GM18951 (cell line): Measurements from ENCODE around the gene SLC22A31.
"Not testable (repeated sequence)": the region's sequence is repeated elsewhere in the genome, so short reads cannot be mapped to it uniquely, and the experiment has no call there.

Experiments used
- POLR2A ChIP-seq: IDR thresholded peaks from 4 replicates; pipeline ENCODE4 v1.6.1; 2011; ENCODE audit warnings: mild to moderate bottlenecking; ENCODE audit not compliant: insufficient read length, insufficient read depth; ENCODE audit errors: extremely low read depth
- in situ Hi-C: fragments of 300-500 bp; cut with MboI; formaldehyde crosslinking; loops from one replicate; pipeline ENCODE4 v1.12.0; 2022; ENCODE audit warnings: low sequenced_read_pairs, mixed read lengths, inconsistent platforms; ENCODE audit not compliant: unreplicated experiment

The SLC22A31 gene

DNA sequence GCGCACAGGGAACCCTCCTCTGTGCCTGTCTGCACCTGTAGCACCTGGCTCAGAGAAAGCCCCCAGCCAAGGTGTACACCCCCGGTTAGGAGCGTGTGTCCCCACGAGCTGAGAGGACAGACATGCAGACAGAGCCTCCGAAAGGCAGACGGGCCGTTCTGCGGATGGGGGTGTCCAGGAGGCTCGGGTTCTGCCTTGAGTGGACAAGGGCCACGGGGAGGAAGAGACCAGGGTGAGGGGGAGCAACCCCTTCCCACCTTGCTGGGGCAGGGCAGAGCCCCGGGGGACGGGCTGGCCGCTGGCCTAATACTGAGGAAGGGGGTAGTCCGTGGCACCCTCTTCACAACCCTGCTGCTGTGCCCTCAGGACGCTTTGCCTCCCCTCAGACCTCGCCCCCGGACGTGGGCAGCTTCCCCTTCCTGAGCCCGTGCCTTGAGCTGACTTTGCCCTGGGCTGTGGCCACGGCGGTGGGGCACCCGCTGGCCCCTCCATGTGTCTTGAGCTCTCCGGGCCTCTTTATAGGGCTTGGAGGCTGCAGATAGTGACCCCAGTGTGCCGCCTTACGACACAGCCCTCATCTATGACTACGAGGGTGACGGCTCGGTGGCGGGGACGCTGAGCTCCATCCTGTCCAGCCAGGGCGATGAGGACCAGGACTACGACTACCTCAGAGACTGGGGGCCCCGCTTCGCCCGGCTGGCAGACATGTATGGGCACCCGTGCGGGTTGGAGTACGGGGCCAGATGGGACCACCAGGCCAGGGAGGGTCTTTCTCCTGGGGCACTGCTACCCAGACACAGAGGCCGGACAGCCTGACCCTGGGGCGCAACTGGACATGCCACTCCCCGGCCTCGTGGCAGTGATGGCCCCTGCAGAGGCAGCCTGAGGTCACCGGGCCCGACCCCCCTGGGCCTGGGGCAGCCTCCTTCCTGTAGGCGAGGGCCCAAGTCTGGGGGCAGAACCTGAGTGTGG lies 5.7 kb downstream of the SLC22A31 start:
- in situ Hi-C loops, result no loop called here
- TF ChIP-seq POLR2A, result no peak

DNA sequence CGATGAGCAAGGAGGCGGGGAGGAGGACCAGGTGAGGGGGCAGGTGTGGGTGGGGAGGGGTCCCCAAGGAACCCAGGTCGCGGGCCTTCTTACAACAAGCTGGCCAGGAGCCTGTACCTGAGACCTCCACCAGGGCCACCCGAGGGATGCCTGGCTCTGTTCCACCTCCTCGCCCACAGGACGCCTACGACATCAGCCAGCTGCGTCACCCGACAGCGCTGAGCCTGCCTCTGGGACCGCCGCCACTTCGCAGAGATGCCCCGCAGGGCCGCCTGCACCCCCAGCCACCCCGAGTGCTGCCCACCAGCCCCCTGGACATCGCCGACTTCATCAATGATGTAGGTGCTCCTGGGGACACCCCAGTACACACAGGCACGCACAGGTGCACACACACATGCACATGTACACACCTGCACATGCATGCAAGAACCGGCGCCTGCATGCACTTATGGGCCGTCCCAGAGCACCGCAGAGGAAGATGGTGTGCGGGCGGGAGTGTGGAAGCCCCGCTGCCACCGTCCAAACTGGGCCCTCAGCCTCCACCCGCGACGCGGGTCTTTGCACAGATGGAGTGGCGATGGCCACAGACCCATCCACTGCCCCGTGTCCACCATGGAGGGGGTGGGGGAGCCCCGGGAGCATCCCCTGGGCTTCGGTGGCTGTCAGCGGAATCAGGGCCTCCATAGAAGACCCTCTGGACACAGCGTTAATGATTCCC lies 6.6 kb downstream of the SLC22A31 start:
- TF ChIP-seq POLR2A, result no peak
- in situ Hi-C loops, result no loop called here

GRCh38 chr16:89192956-89193575 lies 7.3 kb downstream of the SLC22A31 start:
- in situ Hi-C loops, result no loop called here
- no peak for TF ChIP-seq POLR2A

GRCh38 chr16:89192186-89192955 lies 8.0 kb downstream of the SLC22A31 start:
- in situ Hi-C loops, result not testable (repeated sequence)

GRCh38 chr16:89191901-89192185 lies 8.5 kb downstream of the SLC22A31 start:
- TF ChIP-seq POLR2A, result no peak
- in situ Hi-C loops, result no loop called here

DNA sequence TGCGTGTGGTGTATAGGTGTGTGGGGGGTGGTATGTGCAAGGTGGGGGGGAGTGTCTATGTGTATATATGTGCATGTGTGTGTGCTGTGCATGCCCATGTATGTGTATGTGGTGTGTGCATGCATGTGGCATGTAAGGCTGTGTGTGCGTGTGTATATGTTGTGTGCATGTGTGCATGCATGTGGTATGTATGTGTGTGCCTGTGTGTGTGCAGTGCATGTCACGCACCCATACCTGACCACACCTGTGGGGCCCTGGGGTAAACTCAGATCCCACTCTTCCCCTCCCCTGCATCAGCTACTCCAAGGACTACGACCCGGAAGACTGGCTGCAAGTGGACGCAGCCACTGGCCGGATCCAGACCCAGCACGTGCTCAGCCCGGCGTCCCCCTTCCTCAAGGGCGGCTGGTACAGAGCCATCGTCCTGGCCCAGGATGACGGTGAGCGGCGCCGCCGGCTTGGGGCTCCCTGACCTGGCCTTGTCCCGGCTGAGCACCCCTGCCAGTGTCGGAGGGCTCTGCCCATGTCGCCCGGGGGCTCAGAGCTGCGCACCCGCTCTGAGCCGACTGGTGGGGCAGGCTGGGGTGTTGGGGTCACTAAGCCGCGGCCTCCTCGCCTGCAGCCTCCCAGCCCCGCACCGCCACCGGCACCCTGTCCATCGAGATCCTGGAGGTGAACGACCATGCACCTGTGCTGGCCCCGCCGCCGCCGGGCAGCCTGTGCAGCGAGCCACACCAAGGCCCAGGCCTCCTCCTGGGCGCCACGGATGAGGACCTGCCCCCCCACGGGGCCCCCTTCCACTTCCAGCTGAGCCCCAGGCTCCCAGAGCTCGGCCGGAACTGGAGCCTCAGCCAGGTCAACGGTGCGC lies 9.1 kb downstream of the SLC22A31 start:
- in situ Hi-C loops, result no loop called here
- TF ChIP-seq POLR2A, result no peak

GRCh38 chr16:89190150-89190958 lies 10.0 kb downstream of the SLC22A31 start:
- no peak for TF ChIP-seq POLR2A
- in situ Hi-C loops, result no loop called here

DNA sequence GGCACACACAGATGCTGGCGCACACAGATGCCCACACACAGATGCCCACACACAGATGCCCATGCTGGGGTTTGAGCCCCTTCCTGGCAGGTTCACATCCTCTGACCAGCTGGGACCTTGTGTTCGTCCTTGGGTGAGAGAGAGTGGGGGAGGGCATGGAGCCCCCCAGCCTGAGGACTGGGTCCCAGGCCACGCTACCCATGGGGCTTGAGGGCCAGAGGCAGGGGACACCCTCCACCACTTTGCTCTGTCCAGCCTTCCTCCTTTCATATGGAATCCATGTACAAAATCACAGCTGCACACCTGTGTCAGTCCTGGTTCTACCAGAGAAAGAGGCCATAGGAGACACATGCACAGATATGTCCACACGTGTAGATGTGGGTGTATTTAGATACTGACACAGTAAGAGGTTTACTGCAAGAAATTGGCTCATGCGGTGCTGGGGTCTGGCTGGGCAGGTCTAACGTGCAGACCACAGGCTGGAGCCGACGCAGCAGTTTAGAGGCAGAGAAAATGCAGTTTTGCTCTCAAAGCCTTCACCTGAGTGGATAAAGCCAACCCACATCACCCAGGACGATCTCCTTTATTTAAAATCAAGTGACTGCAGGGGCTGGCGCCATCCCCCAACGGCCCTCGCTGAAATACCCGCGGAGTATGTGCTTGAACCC lies 10.8 kb downstream of the SLC22A31 start:
- in situ Hi-C loops, result no loop called here
- no peak for TF ChIP-seq POLR2A

GRCh38 chr16:89188471-89189357 lies 11.6 kb downstream of the SLC22A31 start:
- in situ Hi-C loops, result not testable (repeated sequence)

DNA sequence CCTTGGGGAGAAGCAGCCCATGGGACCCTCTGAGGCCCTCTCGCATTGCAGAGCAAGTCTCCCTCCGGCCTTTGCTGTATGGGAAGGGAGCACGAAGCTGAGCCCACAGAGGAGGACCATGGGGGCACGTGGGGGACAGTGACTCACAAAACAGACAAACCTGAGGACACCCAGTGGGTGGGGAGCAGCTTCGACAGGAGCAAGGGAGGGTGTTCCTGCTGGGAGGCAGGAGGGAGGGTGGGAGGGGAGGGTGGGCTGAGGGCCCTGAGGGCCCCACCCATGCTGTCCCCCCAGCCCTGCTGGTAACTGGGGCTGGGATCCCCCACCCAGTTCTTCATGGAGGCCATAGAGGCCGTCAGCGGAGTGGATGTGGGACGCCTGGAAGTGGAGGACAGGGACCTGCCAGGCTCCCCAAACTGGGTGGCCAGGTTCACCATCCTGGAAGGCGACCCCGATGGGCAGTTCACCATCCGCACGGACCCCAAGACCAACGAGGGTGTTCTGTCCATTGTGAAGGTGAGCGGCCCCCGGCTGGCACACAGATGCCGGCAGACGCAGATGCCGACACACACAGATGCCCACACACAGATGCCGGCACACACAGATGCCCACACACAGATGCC lies 12.5 kb downstream of the SLC22A31 start:
- in situ Hi-C loops, result no loop called here
- no peak for TF ChIP-seq POLR2A
